Measurements from ENCODE around the gene SACS. TPM values are rescaled to one million over a fixed set of nuclear protein-coding genes. Genes with fewer than 3 reads are reported as not detected.

Gene SACS
- total and polyA plus RNA-seq, 7 donors: 0.60 to 32.5 (median 20.9) TPM

GRCh38 chr13:23461544-23461943 lies 28.0 kb upstream of the SACS start:
- Histone ChIP-seq H3K36me3 (no peaks in the 10 kb centered on the region), H3K9me3 (no peaks in the 10 kb centered on the region), H3K4me1 (peaks cover 0 to 11% (median 3%) of the 10 kb centered on the region in 4 donors), H3K27ac (no peak overlapping the region), H3K27me3 (no peaks in the 10 kb centered on the region), H3K4me3 (no peak overlapping the region)
- intact Hi-C loops (cut with DNase I): no loop called here
- no peak for TF ChIP-seq POLR2AphosphoS5 (IDR thresholded peaks at IDR 0.05)
- TF ChIP-seq POLR2A (IDR thresholded peaks at IDR 0.05): no peak
- no peak for TF ChIP-seq EP300 (IDR thresholded peaks at IDR 0.05)
- TF ChIP-seq, protein P1, sequence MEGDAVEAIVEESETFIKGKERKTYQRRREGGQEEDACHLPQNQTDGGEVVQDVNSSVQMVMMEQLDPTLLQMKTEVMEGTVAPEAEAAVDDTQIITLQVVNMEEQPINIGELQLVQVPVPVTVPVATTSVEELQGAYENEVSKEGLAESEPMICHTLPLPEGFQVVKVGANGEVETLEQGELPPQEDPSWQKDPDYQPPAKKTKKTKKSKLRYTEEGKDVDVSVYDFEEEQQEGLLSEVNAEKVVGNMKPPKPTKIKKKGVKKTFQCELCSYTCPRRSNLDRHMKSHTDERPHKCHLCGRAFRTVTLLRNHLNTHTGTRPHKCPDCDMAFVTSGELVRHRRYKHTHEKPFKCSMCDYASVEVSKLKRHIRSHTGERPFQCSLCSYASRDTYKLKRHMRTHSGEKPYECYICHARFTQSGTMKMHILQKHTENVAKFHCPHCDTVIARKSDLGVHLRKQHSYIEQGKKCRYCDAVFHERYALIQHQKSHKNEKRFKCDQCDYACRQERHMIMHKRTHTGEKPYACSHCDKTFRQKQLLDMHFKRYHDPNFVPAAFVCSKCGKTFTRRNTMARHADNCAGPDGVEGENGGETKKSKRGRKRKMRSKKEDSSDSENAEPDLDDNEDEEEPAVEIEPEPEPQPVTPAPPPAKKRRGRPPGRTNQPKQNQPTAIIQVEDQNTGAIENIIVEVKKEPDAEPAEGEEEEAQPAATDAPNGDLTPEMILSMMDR (IDR thresholded peaks at IDR 0.05): no peak
- 68 to 83% methylated on average over 3 of the region's 3 CpGs for WGBS, 2 donors
- DNase-seq: no peak

DNA sequence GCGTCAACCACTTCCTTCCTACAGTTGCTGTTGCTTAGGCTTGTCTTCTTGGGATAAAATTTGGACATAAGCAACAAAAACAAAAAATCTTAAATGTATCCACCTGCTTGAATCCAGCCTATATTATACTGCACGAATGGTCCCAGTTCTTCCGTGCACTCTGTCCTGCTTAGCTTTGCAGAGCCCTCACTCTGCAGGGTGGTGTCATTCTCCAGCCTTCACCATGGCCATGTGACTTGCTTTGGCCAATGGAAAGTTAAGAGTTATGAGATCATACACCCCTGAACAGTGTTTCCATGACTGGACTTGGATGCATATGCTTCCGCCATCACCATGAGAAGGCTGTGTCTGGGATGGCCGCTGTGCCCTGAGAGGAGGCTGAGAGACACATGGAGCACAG lies 27.4 kb upstream of the SACS start:
- no peak overlapping the region for H3K4me3 ChIP-seq
- 86 to 92% methylated on average over 5 of the region's 5 CpGs for WGBS, 2 donors
- no peak for DNase-seq

GRCh38 chr13:23460309-23460708 lies 26.8 kb upstream of the SACS start:
- intact Hi-C loops (cut with DNase I): no loop called here
- Histone ChIP-seq H3K27ac (no peak overlapping the region), H3K4me3 (no peak overlapping the region), H3K4me1 (no peaks in the 10 kb centered on the region), H3K36me3 (no peaks in the 10 kb centered on the region), H3K9me3 (no peaks in the 10 kb centered on the region), H3K27me3 (no peaks in the 10 kb centered on the region)
- TF ChIP-seq POLR2AphosphoS5 (IDR thresholded peaks at IDR 0.05) (no peak), POLR2A (IDR thresholded peaks at IDR 0.05) (no peak), EP300 (IDR thresholded peaks at IDR 0.05) (no peak)
- TF ChIP-seq, protein P1 (IDR thresholded peaks at IDR 0.05): no peak
- DNase-seq: no peak
- 25 to 40% methylated on average over 1 of the region's 1 CpG for WGBS, 2 donors

More for the DNA sequence above, 27.4 kb upstream of the SACS start:
- Histone ChIP-seq H3K9me3 (no peaks in the 10 kb centered on the region), H3K36me3 (no peaks in the 10 kb centered on the region), H3K27ac (no peak overlapping the region), H3K4me1 (peaks cover 0 to 5% (median 2%) of the 10 kb centered on the region in 4 donors), H3K27me3 (no peaks in the 10 kb centered on the region)
- intact Hi-C loops (cut with DNase I): no loop called here
- TF ChIP-seq, protein P1 (IDR thresholded peaks at IDR 0.05): no peak
- no peak for TF ChIP-seq POLR2AphosphoS5 (IDR thresholded peaks at IDR 0.05)
- no peak for TF ChIP-seq POLR2A (IDR thresholded peaks at IDR 0.05)
- TF ChIP-seq EP300 (IDR thresholded peaks at IDR 0.05): no peak

GRCh38 chr13:23458989-23459388 lies 25.5 kb upstream of the SACS start:
- no peak for DNase-seq

More at GRCh38 chr13:23458989-23459388, 25.5 kb upstream of the SACS start:
- TF ChIP-seq EP300 (IDR thresholded peaks at IDR 0.05) (no peak), POLR2AphosphoS5 (IDR thresholded peaks at IDR 0.05) (no peak), POLR2A (IDR thresholded peaks at IDR 0.05) (no peak)
- TF ChIP-seq, protein P1 (IDR thresholded peaks at IDR 0.05): no peak
- H3K27me3 ChIP-seq: no peaks in the 10 kb centered on the region
- no peak overlapping the region for H3K4me3 ChIP-seq
- no peaks in the 10 kb centered on the region for H3K9me3 ChIP-seq
- H3K27ac ChIP-seq: no peak overlapping the region
- no peaks in the 10 kb centered on the region for H3K36me3 ChIP-seq
- WGBS, 2 donors: 73 to 84% methylated on average over 4 of the region's 4 CpGs
- intact Hi-C loops (cut with DNase I): no loop called here
- no peaks in the 10 kb centered on the region for H3K4me1 ChIP-seq

Data from sigmoid colon (tissue), 7 donors.